Measurements from ENCODE around the gene PTF1A. TPM values are rescaled to one million over a fixed set of nuclear protein-coding genes. Genes with fewer than 3 reads are reported as not detected.

Gene PTF1A
- total and polyA plus RNA-seq, 9 of the 15 experiments (the other 6 are each of a cell fraction or from before 2014, with no cell fraction given) = not detected

DNA sequence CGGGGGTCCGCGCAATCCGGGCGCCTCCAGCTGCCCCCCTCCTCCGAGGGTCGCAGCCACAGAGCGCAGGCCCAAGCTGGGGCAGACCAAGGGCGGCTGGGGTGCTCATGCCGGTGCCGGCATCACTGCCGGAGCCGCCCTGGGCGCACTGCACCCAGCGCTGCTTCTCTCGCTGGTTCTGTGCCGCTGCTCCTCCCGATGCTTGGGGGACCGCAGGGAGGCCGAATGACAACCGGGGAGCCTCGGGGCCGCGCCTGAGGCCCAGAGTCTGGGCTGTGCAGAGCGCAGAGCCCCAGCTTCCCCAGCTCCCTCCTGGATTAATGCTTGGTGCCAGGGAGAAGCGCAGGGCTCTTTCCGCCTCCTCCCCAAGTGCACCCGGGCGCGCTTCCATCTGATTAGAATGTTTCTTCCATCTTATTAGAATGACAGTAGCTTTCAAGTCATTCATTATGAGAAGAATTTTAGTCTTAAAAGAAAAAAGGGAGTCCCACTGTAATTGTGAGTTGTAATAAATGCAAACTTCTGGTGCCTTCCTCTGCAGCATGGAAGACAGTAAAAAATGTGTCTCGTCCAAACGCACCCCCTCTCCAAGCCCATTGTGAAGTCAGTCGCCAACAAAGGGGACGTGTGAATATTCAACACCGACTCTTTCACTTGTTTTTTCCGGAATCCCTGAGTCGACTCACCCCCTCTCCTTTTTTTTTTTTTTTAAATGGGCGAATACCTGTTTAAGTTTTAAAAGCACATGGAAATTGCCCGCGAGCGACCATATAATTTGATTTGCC, 19.5 kb upstream of the PTF1A start:
- H3K4me1 ChIP-seq (replicated peaks in 1 of 2; ENCODE audit: control insufficient read depth in 2 of 2, insufficient read depth in 2 of 2, low read length in 2 of 2) = peaks cover 0 to 22% of the 10 kb centered on the region in 2 experiments; a peak in 2 of 5 replicates
- ChIA-PET POLR2A (interaction anchor here (0.9 kb wide), 1 partner anchor 18 kb away, joined by 3 read pairs; no protein-coding TSS in a partner anchor), CTCF (ENCODE audit: low intra/inter-chr PET ratio) (interaction anchor here (0.7 kb wide), 1 partner anchor 376 kb away, joined by 4 read pairs; no protein-coding TSS in a partner anchor)
- H4K20me1 ChIP-seq (replicated peaks; ENCODE audit: control insufficient read depth, insufficient read depth, low read length) = peaks cover 4% of the 10 kb centered on the region; the same call in 1 of the 2 replicates
- intact Hi-C loops (cut with micrococcal nuclease) (no loop called here), in situ Hi-C loops (cut with MboI) (loop anchor here (25.0 kb wide), 1 partner anchor 1340 kb away; no protein-coding TSS in a partner anchor)
- H3K4me3 ChIP-seq = no peak overlapping the region
- BruUV-seq (replicated peaks) = no TSS peak
- peaks cover 2 to 31% of the 10 kb centered on the region in 2 experiments for H3K27me3 ChIP-seq (ENCODE audit: control insufficient read depth in 2 of 2, insufficient read depth in 2 of 2, low read length in 2 of 2)
- H3K79me2 ChIP-seq (ENCODE audit: control insufficient read depth, insufficient read depth, low read length) = no peaks in the 10 kb centered on the region
- no peak for FAIRE-seq
- no peak for ATAC-seq
- no peaks in the 10 kb centered on the region for H3K9me1 ChIP-seq (ENCODE audit: control insufficient read depth, insufficient read depth, low read length)
- no peaks in the 10 kb centered on the region for H3K9me3 ChIP-seq (replicated peaks; ENCODE audit: control insufficient read depth, insufficient read depth, low read depth, low read length)
- no peak overlapping the region for H3K9ac ChIP-seq (ENCODE audit: insufficient read depth in 1 of 2, low read depth in 2 of 2, low read length in 2 of 2)
- WGBS (ENCODE audit: insufficient coverage, low coverage, missing lambda C conversion rate) = 24% methylated on average over 27 of the region's 41 CpGs
- no peak overlapping the region for H3K27ac ChIP-seq (ENCODE audit: extremely low read depth, low read depth, low read length)
- H2AFZ ChIP-seq (ENCODE audit: low read depth, low read length) = no peak overlapping the region
- H3K4me2 ChIP-seq (ENCODE audit: insufficient read depth, low read length) = no peak overlapping the region
- H3K36me3 ChIP-seq (ENCODE audit: control insufficient read depth, insufficient read depth, low read length) = no peaks in the 10 kb centered on the region
- DNase-seq (ENCODE audit: extremely low read depth in 1 of 4, low spot score in 3 of 4) = no peak
- TF ChIP-seq ZNF785 (CRISPR knock-in tag; IDR thresholded peaks at IDR 0.05) (no peak), ELF4 (CRISPR knock-in tag; IDR thresholded peaks at IDR 0.05) (no peak), SIN3B (IDR thresholded peaks at IDR 0.05; ENCODE audit: low read depth) (no peak), ZNF24 (IDR thresholded peaks at IDR 0.05) (no peak), TCFL5 (CRISPR knock-in tag; conservative IDR thresholded peaks at IDR 0.05) (no peak), BRD9 (IDR thresholded peaks at IDR 0.05; ENCODE audit: low read depth, partially characterized antibody) (no peak), PPARD (CRISPR knock-in tag; IDR thresholded peaks at IDR 0.05) (no peak), EP300 (IDR thresholded peaks at IDR 0.05; ENCODE audit: low read length) (no peak), NEUROD1 (IDR thresholded peaks at IDR 0.05; ENCODE audit: borderline replicate concordance, low read depth, low read length, partially characterized antibody) (no peak)
- TF ChIP-seq, protein P1, sequence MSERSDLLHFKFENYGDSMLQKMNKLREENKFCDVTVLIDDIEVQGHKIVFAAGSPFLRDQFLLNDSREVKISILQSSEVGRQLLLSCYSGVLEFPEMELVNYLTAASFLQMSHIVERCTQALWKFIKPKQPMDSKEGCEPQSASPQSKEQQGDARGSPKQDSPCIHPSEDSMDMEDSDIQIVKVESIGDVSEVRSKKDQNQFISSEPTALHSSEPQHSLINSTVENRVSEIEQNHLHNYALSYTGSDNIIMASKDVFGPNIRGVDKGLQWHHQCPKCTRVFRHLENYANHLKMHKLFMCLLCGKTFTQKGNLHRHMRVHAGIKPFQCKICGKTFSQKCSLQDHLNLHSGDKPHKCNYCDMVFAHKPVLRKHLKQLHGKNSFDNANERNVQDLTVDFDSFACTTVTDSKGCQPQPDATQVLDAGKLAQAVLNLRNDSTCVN (CRISPR knock-in tag; IDR thresholded peaks at IDR 0.05) = no peak
